ENCODE measurements around the gene CLK2.

- TF ChIP-seq, protein P1, sequence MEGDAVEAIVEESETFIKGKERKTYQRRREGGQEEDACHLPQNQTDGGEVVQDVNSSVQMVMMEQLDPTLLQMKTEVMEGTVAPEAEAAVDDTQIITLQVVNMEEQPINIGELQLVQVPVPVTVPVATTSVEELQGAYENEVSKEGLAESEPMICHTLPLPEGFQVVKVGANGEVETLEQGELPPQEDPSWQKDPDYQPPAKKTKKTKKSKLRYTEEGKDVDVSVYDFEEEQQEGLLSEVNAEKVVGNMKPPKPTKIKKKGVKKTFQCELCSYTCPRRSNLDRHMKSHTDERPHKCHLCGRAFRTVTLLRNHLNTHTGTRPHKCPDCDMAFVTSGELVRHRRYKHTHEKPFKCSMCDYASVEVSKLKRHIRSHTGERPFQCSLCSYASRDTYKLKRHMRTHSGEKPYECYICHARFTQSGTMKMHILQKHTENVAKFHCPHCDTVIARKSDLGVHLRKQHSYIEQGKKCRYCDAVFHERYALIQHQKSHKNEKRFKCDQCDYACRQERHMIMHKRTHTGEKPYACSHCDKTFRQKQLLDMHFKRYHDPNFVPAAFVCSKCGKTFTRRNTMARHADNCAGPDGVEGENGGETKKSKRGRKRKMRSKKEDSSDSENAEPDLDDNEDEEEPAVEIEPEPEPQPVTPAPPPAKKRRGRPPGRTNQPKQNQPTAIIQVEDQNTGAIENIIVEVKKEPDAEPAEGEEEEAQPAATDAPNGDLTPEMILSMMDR (IDR thresholded peaks at IDR 0.05), result no peak
- TF ChIP-seq POLR2A (IDR thresholded peaks at IDR 0.05) (peak; percentile 76), POLR2AphosphoS5 (IDR thresholded peaks at IDR 0.05) (peak; percentile 80 to 90 (median 83))
These were observed 45.8 kb downstream of the CLK2 start for GRCh38 chr1:155227261-155228095.

Data from transverse colon (tissue), 4 donors.